Progenitor cell of endocrine pancreas (in vitro differentiated cells): Measurements from ENCODE around the gene FEN1. TPM values are rescaled to one million over a fixed set of nuclear protein-coding genes. Genes with fewer than 3 reads are reported as not detected.
A peak's percentile ranks its signal among the peaks of the same experiment; 100 is the strongest.

Experiments used
- DNase-seq: peaks from one replicate; pipeline ENCODE4 v3.0.0; 2021; ENCODE audit warnings: low spot score; ENCODE audit not compliant: unreplicated experiment
- H3K27ac Mint-ChIP-seq: 2 replicates; pipeline ENCODE4 v1.8.0; 2021; ENCODE audit warnings: mild to moderate bottlenecking, moderate library complexity, mixed read lengths
- H3K27me3 Mint-ChIP-seq: 2 replicates; pipeline ENCODE4 v1.8.0; 2021; ENCODE audit warnings: mixed read lengths
- H3K36me3 Mint-ChIP-seq: 2 replicates; pipeline ENCODE4 v1.8.0; 2022; ENCODE audit warnings: mixed read lengths; ENCODE audit not compliant: insufficient read depth
- H3K4me1 Mint-ChIP-seq: 2 replicates; pipeline ENCODE4 v1.8.0; 2021; ENCODE audit warnings: low read depth, mixed read lengths
- H3K4me3 Mint-ChIP-seq: 2 replicates; pipeline ENCODE4 v1.8.0; 2021; ENCODE audit warnings: low read depth, mild to moderate bottlenecking, moderate library complexity, mixed read lengths
- H3K9me3 Mint-ChIP-seq: 2 replicates; pipeline ENCODE4 v1.8.0; 2021; ENCODE audit warnings: low read depth, mixed read lengths
- CTCF ChIP-seq: fragments of 200-600 bp; sonication (generic); IDR thresholded peaks from one replicate; pipeline ENCODE4 v1.5.0; 2021; ENCODE audit warnings: antibody characterized with exemption, mild to moderate bottlenecking; ENCODE audit not compliant: unreplicated experiment
- total RNA-seq: library from RNA; stranded (reverse); gene quantifications from 2 replicates; pipeline ENCODE4 v1.2.1, GENCODE V29; 2021

FEN1 gene
- total RNA-seq, 1 donor from 2014 or later, result 34.4 TPM

DNA sequence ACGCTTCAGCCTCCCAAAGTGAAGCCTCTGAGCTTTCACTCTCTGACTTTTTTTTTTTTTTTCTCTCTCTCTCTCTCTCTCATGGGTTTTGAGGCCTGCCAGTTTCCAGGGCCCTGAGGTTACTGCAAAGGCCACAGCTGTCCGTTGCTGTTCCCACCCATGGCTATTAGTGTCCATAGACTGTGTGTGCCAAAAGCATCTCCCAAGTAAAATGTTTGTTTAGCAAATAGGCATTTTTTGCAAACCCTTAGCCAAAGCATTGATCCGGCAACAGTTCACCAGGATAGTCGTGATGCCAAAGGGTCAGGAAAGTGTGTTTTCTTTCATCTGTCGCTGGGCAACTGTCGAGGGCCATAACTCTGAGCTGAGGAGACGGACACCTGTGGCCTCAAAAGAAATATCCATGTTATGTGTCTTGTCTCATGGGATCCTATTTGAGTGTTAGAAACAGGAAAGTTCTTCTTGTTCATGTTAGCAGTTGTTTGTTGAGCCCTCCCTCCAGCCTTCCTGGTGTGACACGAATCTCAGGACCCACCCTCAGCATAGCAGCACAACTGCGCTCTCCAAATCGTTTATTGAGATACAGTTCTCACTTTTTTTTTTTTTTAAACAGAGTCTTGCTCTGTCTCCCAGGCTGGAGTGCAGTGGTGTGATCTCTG, 53.8 kb downstream of the FEN1 start:
- Mint-ChIP-seq H3K27me3 (no peaks in the 10 kb centered on the region), H3K36me3 (peaks cover 28% of the 10 kb centered on the region), H3K4me1 (no peaks in the 10 kb centered on the region), H3K9me3 (no peaks in the 10 kb centered on the region), H3K27ac (peak overlapping the region; percentile 80), H3K4me3 (no peak overlapping the region)
- TF ChIP-seq CTCF, result no peak
- DNase-seq, result no peak

Other genes starting within 250 kb of the FEN1 start
- gene SYT7, start 211.8 kb upstream of the FEN1 start, total RNA-seq, result 10.3 and 11.7 TPM in 2 replicates
- 8.7 and 9.3 TPM in 2 replicates for gene DAGLA, start 112.5 kb upstream of the FEN1 start, total RNA-seq
- 117 and 128 TPM in 2 replicates for gene MYRF, start 40.3 kb upstream of the FEN1 start, total RNA-seq
- gene TMEM258, start 312 bp upstream of the FEN1 start, total RNA-seq, result 175 and 185 TPM in 2 replicates
- 114 and 121 TPM in 2 replicates for gene FADS1, start 24.1 kb downstream of the FEN1 start, total RNA-seq
- gene FADS2, start 35.4 kb downstream of the FEN1 start, total RNA-seq, result 399 and 402 TPM in 2 replicates
- 21.2 and 23.7 TPM in 2 replicates for gene FADS3, start 98.6 kb downstream of the FEN1 start, total RNA-seq
- gene RAB3IL1, start 124.7 kb downstream of the FEN1 start, total RNA-seq, result 0.53 and 0.67 TPM in 2 replicates
- gene BEST1, start 157.4 kb downstream of the FEN1 start, total RNA-seq, result 0.34 and 0.44 TPM in 2 replicates
- gene FTH1, start 174.7 kb downstream of the FEN1 start, total RNA-seq, result 1,669 and 1,699 TPM in 2 replicates